SU-DHL-6 (cell line): ENCODE measurements around the gene NAA15.
"Not testable (repeated sequence)": the region's sequence is repeated elsewhere in the genome, so short reads cannot be mapped to it uniquely, and the experiment has no call there.

Source experiments
- H2AFZ ChIP-seq: fragments of 200-600 bp; sonication (generic); 2 replicates; pipeline ENCODE4 v1.6.1; 2014; ENCODE audit warnings: low read depth, mild to moderate bottlenecking, moderate library complexity, mixed read lengths, antibody characterized with exemption, low read length; ENCODE audit not compliant: severe bottlenecking
- H3F3A ChIP-seq: fragments of 200-600 bp; shearing (Covaris generic); 2 replicates; pipeline ENCODE4 v1.6.0; 2016; ENCODE audit warnings: antibody characterized with exemption, mild to moderate bottlenecking; ENCODE audit not compliant: insufficient read depth
- H3K27ac ChIP-seq: fragments of 200-600 bp; sonication (generic); 2 replicates; pipeline ENCODE4 v1.5.1; 2016; ENCODE audit warnings: low read depth, mild to moderate bottlenecking, low read length, moderate library complexity, mixed read lengths
- H3K27me3 ChIP-seq: fragments of 200-600 bp; sonication (generic), shearing (Covaris generic); 2 replicates; pipeline ENCODE4 v1.6.0; 2014; ENCODE audit warnings: mild to moderate bottlenecking, low read length
- H3K36me3 ChIP-seq: fragments of 200-600 bp; sonication (generic); 2 replicates; pipeline ENCODE4 v1.6.1; 2014; ENCODE audit warnings: mild to moderate bottlenecking, low read length, mixed read lengths
- H3K4me2 ChIP-seq: fragments of 300-600, 200-600 bp; shearing (Covaris generic), sonication (generic); 2 replicates; pipeline ENCODE4 v1.6.0; 2014; ENCODE audit warnings: low read length, low read depth, mild to moderate bottlenecking; ENCODE audit not compliant: poor library complexity, severe bottlenecking
- H3K4me3 ChIP-seq: fragments of 200-600 bp; sonication (generic); 2 replicates; pipeline ENCODE4 v1.5.1; 2014; ENCODE audit warnings: antibody characterized with exemption, low read length, mild to moderate bottlenecking, mixed read lengths; ENCODE audit not compliant: insufficient read depth, poor library complexity, severe bottlenecking
- H3K79me2 ChIP-seq: fragments of 200-600 bp; sonication (generic); 2 replicates; pipeline ENCODE4 v1.6.1; 2014; ENCODE audit warnings: mild to moderate bottlenecking, low read length, moderate library complexity; ENCODE audit not compliant: insufficient read depth
- H3K9ac ChIP-seq: fragments of 200-600 bp; sonication (generic); 2 replicates; pipeline ENCODE4 v1.7.0; 2014; ENCODE audit warnings: mild to moderate bottlenecking, low read length
- H3K9me2 ChIP-seq: fragments of 200-600 bp; sonication (generic); replicated peaks from 2 replicates; pipeline ENCODE4 v1.6.1; 2014; ENCODE audit warnings: low read length; ENCODE audit not compliant: insufficient read depth
- H3K9me3 ChIP-seq: fragments of 200-600 bp; sonication (generic); 2 replicates; pipeline ENCODE4 v1.6.1; 2014; ENCODE audit warnings: low read length, mixed read lengths; ENCODE audit not compliant: insufficient read depth
- H4K20me1 ChIP-seq: fragments of 200-600 bp; sonication (generic); 2 replicates; pipeline ENCODE4 v1.6.1; 2014; ENCODE audit warnings: low read depth, mild to moderate bottlenecking, antibody characterized with exemption, low read length, moderate library complexity, mixed read lengths
- CTCF ChIP-seq: fragments of 200-600 bp; sonication (generic); IDR thresholded peaks from one replicate; pipeline ENCODE4 v1.5.1; 2017; ENCODE audit warnings: antibody characterized with exemption, mild to moderate bottlenecking, low read length, moderate library complexity; ENCODE audit not compliant: insufficient read depth, poor library complexity, severe bottlenecking
- EZH2phosphoT487 ChIP-seq: fragments of 200-600 bp; sonication (generic), shearing (Covaris generic); conservative IDR thresholded peaks from 2 replicates; pipeline ENCODE4 v1.6.1; 2018; ENCODE audit warnings: mild to moderate bottlenecking, antibody characterized with exemption, low read length, moderate library complexity, mixed read lengths

NAA15 gene

GRCh38 chr4:139301113-139301820 lies at the start of gene NAA15:
Gene NAA15 (plus strand): TSS chr4:139301505. CDS start chr4:139301778, 273 bp downstream.
- H3K4me2 ChIP-seq: peak within 1 kb of the TSS; percentile 75
- H3K9me2 ChIP-seq: no peaks in the 10 kb centered on the region
- H3K9me3 ChIP-seq: no peaks in the 10 kb centered on the region
- H2AFZ ChIP-seq: peak within 1 kb of the TSS; percentile 86
- peaks cover 49% of the 10 kb centered on the region for H3K79me2 ChIP-seq
- TF ChIP-seq CTCF (no peak), EZH2phosphoT487 (no peak)
- no peaks in the 10 kb centered on the region; the same call in 1 of the 2 replicates for H4K20me1 ChIP-seq
- H3K27ac ChIP-seq: peak within 1 kb of the TSS; percentile 81
- peaks cover 5% of the 10 kb centered on the region; the same call in 1 of the 2 replicates for H3F3A ChIP-seq
- H3K36me3 ChIP-seq: no peaks in the 10 kb centered on the region
- H3K4me3 ChIP-seq: peak within 1 kb of the TSS; percentile 65
- H3K9ac ChIP-seq: peak within 1 kb of the TSS; percentile 85
- no peaks in the 10 kb centered on the region for H3K27me3 ChIP-seq

- Histone ChIP-seq H3K9me2 (no peaks in the 10 kb centered on the region), H3K4me2 (no peak overlapping the region), H3K36me3 (no peaks in the 10 kb centered on the region), H3K27me3 (no peaks in the 10 kb centered on the region), H3K27ac (no peak overlapping the region), H3K9ac (no peak overlapping the region), H3K4me3 (no peak overlapping the region), H2AFZ (no peak overlapping the region), H3K9me3 (no peaks in the 10 kb centered on the region), H3K79me2 (no peaks in the 10 kb centered on the region), H4K20me1 (no peaks in the 10 kb centered on the region), H3F3A (no peaks in the 10 kb centered on the region)
- TF ChIP-seq CTCF (no peak), EZH2phosphoT487 (no peak)
Observed at GRCh38 chr4:139253046-139253445, 48.3 kb upstream of the NAA15 start.

- Histone ChIP-seq H3K27ac (no peak overlapping the region), H3K9me3 (no peaks in the 10 kb centered on the region), H3K9ac (no peak overlapping the region), H3K4me3 (no peak overlapping the region), H3F3A (no peaks in the 10 kb centered on the region), H2AFZ (no peak overlapping the region), H3K9me2 (no peaks in the 10 kb centered on the region), H3K79me2 (no peaks in the 10 kb centered on the region), H3K4me2 (no peak overlapping the region), H4K20me1 (no peaks in the 10 kb centered on the region), H3K36me3 (no peaks in the 10 kb centered on the region), H3K27me3 (no peaks in the 10 kb centered on the region)
- TF ChIP-seq EZH2phosphoT487: no peak
- TF ChIP-seq CTCF: no peak
Observed at GRCh38 chr4:139253713-139254112, 47.6 kb upstream of the NAA15 start.

- not testable (repeated sequence) for H4K20me1 ChIP-seq, H2AFZ ChIP-seq, H3K4me3 ChIP-seq, H3K79me2 ChIP-seq, H3K9ac ChIP-seq, H3K36me3 ChIP-seq, H3K9me3 ChIP-seq, H3K9me2 ChIP-seq, H3K27me3 ChIP-seq, H3K27ac ChIP-seq, H3K4me2 ChIP-seq, H3F3A ChIP-seq
Observed at GRCh38 chr4:139255581-139255980, 45.7 kb upstream of the NAA15 start.
